GM10847 (cell line): ENCODE results near the gene GPC6.

Experiments used
- POLR2A ChIP-seq: IDR thresholded peaks from 2 replicates; pipeline ENCODE4 v1.6.1; 2011; ENCODE audit not compliant: insufficient read length; ENCODE audit errors: extremely low read depth

The GPC6 gene

GRCh38 chr13:93226065-93226622, 463 bp upstream of the GPC6 start:
- TF ChIP-seq POLR2A: no peak

DNA sequence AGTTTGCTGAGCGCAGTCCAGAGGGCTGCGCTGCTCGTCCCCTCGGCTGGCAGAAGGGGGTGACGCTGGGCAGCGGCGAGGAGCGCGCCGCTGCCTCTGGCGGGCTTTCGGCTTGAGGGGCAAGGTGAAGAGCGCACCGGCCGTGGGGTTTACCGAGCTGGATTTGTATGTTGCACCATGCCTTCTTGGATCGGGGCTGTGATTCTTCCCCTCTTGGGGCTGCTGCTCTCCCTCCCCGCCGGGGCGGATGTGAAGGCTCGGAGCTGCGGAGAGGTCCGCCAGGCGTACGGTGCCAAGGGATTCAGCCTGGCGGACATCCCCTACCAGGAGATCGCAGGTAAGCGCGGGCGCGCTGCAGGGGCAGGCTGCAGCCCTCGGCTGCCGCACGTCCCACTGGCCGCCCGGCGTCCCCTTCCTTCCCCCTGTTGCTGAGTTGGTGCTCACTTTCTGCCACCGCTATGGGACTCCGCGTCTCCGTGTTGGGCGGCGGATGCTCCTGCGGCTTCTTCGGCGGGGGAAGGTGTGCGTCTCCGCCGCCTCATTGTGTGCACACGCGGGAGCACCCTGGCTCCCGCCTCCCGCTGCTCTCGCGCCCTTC, 772 bp downstream of the GPC6 start:
- TF ChIP-seq POLR2A: no peak

GRCh38 chr13:93227878-93228642, 1.5 kb downstream of the GPC6 start:
- no peak for TF ChIP-seq POLR2A

DNA sequence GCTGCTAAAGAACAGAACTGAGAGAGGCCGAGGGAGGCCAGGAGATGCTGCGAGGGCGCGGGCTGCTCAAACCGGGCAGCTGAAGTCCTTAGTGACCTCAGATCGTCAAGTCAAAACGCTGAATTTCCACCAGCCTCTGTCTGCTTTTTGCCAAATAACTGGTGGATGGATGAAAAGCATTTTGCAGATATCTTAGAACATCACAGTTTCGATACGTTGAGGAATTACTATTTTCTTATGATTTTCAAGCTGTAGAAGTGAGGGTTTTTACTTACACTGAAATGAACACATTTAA, 2.0 kb downstream of the GPC6 start:
- TF ChIP-seq POLR2A: no peak

GRCh38 chr13:93230261-93230855, 3.8 kb downstream of the GPC6 start:
- no peak for TF ChIP-seq POLR2A

DNA sequence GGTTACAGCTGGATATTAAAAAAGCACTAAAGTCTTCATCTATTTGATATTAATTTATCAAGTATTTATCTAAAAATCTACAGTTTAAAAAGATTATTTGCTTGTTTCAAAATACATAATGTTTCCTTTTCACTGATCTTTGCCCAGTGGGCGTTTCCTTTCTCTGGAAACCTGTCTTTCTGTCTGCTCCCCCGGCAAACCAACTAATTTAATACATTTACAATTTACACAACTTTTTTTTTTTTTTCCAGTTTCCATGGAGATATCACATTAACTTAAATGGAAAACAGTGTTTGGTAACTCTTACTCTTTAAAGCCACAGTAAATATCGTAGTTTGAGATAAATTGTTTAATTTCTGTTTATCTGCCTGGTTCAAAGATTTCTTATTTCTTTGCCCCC, 5.3 kb downstream of the GPC6 start:
- TF ChIP-seq POLR2A: no peak

DNA sequence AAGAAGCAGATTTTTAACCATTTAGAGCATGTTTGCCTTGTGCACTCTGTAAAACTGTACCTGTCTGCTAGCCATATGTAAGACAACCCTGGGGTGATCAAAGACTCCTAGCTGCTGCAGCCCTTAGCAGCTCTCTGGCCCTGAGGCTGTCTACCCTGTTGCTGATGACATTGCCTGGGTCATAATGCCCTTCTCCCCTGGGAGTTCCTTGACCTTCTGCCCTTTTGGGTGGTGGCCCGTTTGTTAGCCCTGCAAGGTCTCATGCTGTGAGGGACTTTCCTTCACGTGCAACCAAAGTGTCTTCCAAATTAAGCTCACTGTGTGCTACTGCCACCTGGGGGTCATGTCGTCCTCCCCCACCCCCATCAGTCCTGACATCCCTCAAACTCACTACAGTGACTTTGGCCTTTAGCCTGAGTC, 7.4 kb downstream of the GPC6 start:
- no peak for TF ChIP-seq POLR2A

DNA sequence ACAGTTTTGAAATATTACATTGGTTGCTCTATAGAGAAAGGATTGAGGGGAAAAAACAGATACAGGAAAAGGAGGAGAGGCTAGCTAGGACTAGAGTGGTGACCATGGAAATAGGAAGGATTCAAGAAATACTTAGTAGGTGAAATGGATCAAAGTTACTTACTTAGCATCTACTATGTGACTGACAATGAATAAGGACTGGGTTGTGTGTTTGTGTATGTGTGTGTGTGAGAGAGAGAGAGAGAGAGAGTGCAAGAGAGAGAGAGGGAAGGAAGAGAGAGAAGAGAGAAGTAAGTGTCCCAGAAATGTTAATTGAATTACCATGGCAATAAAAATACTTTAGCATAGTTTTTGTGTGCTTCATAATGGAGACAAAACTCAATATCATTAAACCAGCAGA, 7.9 kb downstream of the GPC6 start:
- no peak for TF ChIP-seq POLR2A

- TF ChIP-seq POLR2A: no peak
These were observed 8.8 kb downstream of the GPC6 start for GRCh38 chr13:93235258-93236015.

GRCh38 chr13:93238711-93239110, 12.1 kb downstream of the GPC6 start:
- TF ChIP-seq POLR2A: no peak

DNA sequence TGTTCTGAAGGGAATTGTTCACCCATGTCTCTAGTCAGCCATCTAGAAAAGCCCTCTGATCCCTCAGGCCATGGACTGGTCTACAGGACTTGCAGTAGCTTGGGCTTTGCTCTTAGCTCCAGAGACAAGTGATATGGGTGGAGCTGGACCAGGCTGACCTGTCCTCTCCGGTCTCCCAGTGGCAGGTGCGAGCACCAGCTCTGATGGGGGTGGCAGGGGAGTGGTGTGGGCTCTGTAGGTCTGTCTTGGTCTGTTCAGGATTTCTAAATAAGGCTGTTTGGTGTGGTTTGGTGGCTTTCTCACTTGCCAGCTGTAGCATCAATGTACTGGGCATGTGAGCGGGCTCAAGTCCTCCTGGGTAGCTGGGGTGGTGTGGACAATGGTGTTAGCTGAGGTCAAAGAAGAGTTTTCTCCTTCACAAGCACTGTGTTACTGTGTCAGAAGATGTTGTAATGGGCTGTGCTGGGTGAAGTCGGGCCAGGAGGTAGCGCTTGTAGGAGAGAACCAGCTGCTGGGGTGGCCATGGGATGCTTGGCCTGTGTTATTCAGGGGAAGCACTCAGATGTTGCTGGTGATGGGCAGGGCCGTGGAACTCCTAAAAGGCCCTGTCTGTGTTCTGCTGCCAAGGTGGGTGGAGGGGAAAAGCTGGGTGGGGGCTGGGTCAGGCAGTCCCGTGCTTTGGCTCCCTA, 16.9 kb downstream of the GPC6 start:
- no peak for TF ChIP-seq POLR2A

- TF ChIP-seq POLR2A: no peak
These were observed 17.7 kb downstream of the GPC6 start for GRCh38 chr13:93244141-93244917.

DNA sequence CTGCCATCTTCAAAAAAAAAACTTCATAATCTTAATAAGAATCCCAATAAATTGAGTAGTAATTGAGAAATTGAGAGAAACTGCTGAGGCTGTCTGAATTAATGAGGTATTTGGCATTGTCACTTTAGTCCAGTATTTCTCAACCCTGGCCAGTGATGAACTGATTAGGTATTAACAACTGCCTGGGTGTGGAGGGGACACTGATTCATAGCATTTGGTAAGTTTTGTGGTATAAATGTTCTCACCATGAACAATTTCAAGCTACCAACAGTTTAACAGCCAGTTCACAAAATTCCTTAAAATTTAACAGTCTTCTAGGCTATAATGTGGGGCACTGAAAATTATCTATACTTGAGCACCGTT, 18.3 kb downstream of the GPC6 start:
- no peak for TF ChIP-seq POLR2A

DNA sequence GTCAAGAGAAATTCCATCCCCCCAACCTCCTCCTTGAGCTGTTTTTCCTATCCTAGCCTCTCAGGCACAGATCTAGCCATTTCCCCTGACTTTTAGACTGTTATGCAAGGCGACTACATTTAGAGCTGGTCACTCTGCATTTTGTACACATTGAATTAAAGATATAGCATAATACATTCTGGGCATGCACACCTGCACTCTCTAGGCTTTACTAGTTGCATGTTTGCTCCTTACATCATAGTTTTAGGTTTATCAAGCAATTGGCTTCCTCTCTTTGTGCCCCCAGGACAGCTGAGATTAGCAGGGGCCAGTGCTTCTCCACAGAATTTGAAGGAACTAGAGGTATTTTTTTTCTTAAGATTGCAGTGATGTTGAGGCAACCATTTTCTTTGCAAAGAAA, 19.5 kb downstream of the GPC6 start:
- TF ChIP-seq POLR2A: no peak
